GM12865 (cell line): Measurements from ENCODE around the gene LRRC8C.
A peak's percentile ranks its signal among the peaks of the same experiment; 100 is the strongest.

Experiments
- DNase-seq: peaks from one replicate; pipeline ENCODE4 v3.0.0; 2010; ENCODE audit warnings: low read depth
- H3K4me3 ChIP-seq: 2 replicates; pipeline ENCODE4 v1.5.1; 2011; ENCODE audit warnings: mild to moderate bottlenecking, low read depth, low read length, control low read depth
- TF ChIP-seq, protein P1 (sequence below): IDR thresholded peaks from 2 replicates; pipeline ENCODE4 v1.5.1; 2011; ENCODE audit warnings: low read length, control low read depth, low read depth, inconsistent platforms; ENCODE audit not compliant: insufficient read depth; ENCODE audit errors: missing control alignments

Gene LRRC8C

DNA sequence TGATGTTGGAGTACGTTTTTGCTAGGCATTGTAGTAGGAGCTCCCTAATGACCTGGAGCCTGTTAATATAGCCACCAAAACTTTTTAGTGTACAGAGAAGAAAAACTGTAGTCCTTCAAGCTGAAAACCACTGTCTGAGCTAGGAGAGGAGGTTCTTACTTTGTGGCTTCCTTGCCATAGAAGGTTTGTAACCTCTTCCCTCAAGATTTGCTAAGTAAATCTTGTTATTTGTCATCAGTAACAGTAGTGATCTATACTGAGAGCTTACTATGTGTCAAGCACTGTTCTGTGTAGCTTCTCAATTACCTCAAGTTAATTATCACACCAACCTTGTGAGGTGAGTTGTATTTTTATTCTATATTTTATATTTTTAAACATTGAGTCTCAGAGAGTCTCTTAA lies 21.2 kb upstream of the LRRC8C start:
- H3K4me3 ChIP-seq = no peak overlapping the region
- TF ChIP-seq, protein P1, sequence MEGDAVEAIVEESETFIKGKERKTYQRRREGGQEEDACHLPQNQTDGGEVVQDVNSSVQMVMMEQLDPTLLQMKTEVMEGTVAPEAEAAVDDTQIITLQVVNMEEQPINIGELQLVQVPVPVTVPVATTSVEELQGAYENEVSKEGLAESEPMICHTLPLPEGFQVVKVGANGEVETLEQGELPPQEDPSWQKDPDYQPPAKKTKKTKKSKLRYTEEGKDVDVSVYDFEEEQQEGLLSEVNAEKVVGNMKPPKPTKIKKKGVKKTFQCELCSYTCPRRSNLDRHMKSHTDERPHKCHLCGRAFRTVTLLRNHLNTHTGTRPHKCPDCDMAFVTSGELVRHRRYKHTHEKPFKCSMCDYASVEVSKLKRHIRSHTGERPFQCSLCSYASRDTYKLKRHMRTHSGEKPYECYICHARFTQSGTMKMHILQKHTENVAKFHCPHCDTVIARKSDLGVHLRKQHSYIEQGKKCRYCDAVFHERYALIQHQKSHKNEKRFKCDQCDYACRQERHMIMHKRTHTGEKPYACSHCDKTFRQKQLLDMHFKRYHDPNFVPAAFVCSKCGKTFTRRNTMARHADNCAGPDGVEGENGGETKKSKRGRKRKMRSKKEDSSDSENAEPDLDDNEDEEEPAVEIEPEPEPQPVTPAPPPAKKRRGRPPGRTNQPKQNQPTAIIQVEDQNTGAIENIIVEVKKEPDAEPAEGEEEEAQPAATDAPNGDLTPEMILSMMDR = no peak
- DNase-seq = peak; percentile 83

DNA sequence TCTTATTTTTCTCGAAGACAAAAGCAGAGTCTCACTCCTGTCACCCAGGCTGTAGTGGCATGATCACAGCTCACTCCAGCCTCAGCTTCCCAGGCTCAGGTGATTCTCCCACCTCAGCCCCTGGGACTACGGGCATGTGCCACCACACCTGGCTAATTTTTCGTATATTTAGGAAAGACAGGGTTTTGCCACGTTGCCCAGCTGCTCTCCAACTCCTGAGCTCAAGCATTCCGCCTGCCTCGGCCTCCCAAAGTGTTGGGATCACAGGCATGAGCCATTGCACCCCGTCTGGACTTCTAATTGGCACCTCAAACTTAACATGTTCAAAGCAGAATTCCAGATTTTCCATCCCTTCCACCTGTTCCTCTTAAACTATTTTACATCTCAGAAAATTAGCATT lies 19.0 kb upstream of the LRRC8C start:
- no peak overlapping the region for H3K4me3 ChIP-seq
- DNase-seq = no peak
- TF ChIP-seq, protein P1 = no peak

GRCh38 chr1:89615676-89616598 lies 17.0 kb upstream of the LRRC8C start:
- TF ChIP-seq, protein P1 = peak; percentile 42
- peak; percentile 45 for DNase-seq
- H3K4me3 ChIP-seq = no peak overlapping the region

DNA sequence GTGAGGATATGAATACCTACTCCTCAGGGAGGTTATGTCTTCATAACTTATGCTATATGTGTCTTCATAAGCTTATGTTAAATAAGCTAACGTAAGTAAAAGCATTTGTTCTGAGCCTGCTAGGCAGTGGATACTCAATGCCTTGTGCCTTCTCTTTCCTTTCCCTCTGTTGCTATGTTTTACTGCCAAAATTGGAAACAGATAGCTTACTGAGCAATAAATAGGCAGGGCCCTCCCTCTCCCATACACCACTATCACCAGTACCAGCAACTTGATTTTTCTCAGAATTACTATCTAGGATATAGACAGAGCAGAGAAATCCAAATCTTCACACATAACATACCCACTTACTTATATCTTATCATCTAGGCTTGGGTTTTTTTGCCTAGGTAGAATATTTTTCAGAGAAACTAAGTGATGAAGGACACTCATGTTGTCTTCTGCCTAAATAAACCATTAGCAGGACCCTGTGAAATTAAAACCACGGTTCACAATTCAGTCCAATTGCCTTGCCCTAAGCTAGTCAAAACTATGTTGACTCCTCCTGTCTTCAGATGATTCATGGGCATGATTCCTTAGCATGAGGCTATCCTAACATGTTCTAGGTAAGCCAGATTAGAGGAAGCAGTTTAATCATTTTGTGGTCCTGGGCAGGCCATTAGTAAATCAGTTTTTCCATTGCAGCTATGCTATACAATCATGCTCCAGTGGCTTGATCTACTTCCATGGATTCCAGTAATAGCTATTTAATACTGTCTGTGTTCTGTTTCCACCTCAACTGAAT lies 15.9 kb upstream of the LRRC8C start:
- TF ChIP-seq, protein P1 = no peak
- no peak overlapping the region for H3K4me3 ChIP-seq
- DNase-seq = no peak

- H3K4me3 ChIP-seq = no peak overlapping the region
- TF ChIP-seq, protein P1 = no peak
- DNase-seq = no peak
Observed at GRCh38 chr1:89620664-89621063, 12.3 kb upstream of the LRRC8C start.

DNA sequence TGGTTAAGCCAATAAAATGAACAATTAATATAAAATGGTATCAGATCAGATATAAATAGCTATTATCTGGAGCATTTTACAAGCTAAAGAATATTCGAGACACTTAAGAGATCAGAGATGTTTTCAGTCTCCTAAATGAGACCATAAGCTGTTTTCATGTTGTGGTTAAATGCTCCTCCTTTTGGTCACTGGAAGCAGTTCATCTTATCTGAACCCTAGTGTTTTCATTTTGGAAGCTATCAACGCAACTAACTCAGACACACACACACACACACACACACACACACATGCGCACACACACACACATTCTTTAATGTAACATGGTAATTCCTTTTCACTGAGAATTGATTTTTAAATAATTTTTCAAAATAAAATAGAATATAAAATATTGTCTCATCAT lies 10.0 kb upstream of the LRRC8C start:
- no peak overlapping the region for H3K4me3 ChIP-seq
- no peak for DNase-seq
- TF ChIP-seq, protein P1 = no peak

- DNase-seq = no peak
- TF ChIP-seq, protein P1 = no peak
- H3K4me3 ChIP-seq = no peak overlapping the region
Observed at GRCh38 chr1:89624314-89624713, 8.6 kb upstream of the LRRC8C start.
